GM18502 (cell line): Measurements from ENCODE around the gene CACNA2D1.
"Not testable (repeated sequence)": the region's sequence is repeated elsewhere in the genome, so short reads cannot be mapped to it uniquely, and the experiment has no call there.

Experiments used
- ATAC-seq: cut with Tn5 transposase; IDR thresholded peaks from one replicate; pipeline ENCODE4 v1.9.1; 2021; ENCODE audit warnings: mild to moderate bottlenecking; ENCODE audit not compliant: unreplicated experiment, poor library complexity

Gene CACNA2D1

GRCh38 chr7:82396343-82396742, 47.2 kb downstream of the CACNA2D1 start:
- ATAC-seq, result no peak

- no peak for ATAC-seq
Measured at GRCh38 chr7:82395147-82395546, 48.4 kb downstream of the CACNA2D1 start.

GRCh38 chr7:82393840-82394220, 49.7 kb downstream of the CACNA2D1 start:
- no peak for ATAC-seq

GRCh38 chr7:82393076-82393839, 50.3 kb downstream of the CACNA2D1 start:
- no peak for ATAC-seq

- ATAC-seq, result no peak
Measured at GRCh38 chr7:82390936-82391335, 52.6 kb downstream of the CACNA2D1 start.

GRCh38 chr7:82389876-82390275, 53.7 kb downstream of the CACNA2D1 start:
- no peak for ATAC-seq

- no peak for ATAC-seq
Measured at GRCh38 chr7:82388138-82388537, 55.4 kb downstream of the CACNA2D1 start.

GRCh38 chr7:82386571-82386970, 57.0 kb downstream of the CACNA2D1 start:
- not testable (repeated sequence) for ATAC-seq

- ATAC-seq, result no peak
Measured at GRCh38 chr7:82384779-82385178, 58.8 kb downstream of the CACNA2D1 start.

- no peak for ATAC-seq
Measured at GRCh38 chr7:82384051-82384464, 59.5 kb downstream of the CACNA2D1 start.

- no peak for ATAC-seq
Measured at GRCh38 chr7:82382276-82382675, 61.3 kb downstream of the CACNA2D1 start.

GRCh38 chr7:82376739-82377138, 66.8 kb downstream of the CACNA2D1 start:
- no peak for ATAC-seq

GRCh38 chr7:82375713-82376112, 67.9 kb downstream of the CACNA2D1 start:
- no peak for ATAC-seq

- no peak for ATAC-seq
Measured at GRCh38 chr7:82375129-82375528, 68.4 kb downstream of the CACNA2D1 start.

GRCh38 chr7:82373926-82374635, 69.5 kb downstream of the CACNA2D1 start:
- no peak for ATAC-seq

- no peak for ATAC-seq
Measured at GRCh38 chr7:82364671-82365070, 78.9 kb downstream of the CACNA2D1 start.

GRCh38 chr7:82364048-82364447, 79.5 kb downstream of the CACNA2D1 start:
- ATAC-seq, result no peak

GRCh38 chr7:82362129-82362706, 81.4 kb downstream of the CACNA2D1 start:
- no peak for ATAC-seq

- no peak for ATAC-seq
Measured at GRCh38 chr7:82360591-82361368, 82.8 kb downstream of the CACNA2D1 start.

GRCh38 chr7:82359426-82359825, 84.2 kb downstream of the CACNA2D1 start:
- no peak for ATAC-seq

GRCh38 chr7:82358923-82359322, 84.7 kb downstream of the CACNA2D1 start:
- no peak for ATAC-seq
